ENCODE results near the gene KATNIP.

GRCh38 chr16:27531186-27531585 lies 18.8 kb upstream of the KATNIP start:
- no peak for TF ChIP-seq CTCF (IDR thresholded peaks at IDR 0.05)
- no peak for TF ChIP-seq EP300 (IDR thresholded peaks at IDR 0.05)

All from sigmoid colon (tissue), 4 donors.